ENCODE data around the gene HIPK2. TPM values are rescaled to one million over a fixed set of nuclear protein-coding genes. Genes with fewer than 3 reads are reported as not detected.

The HIPK2 gene
- total and polyA plus RNA-seq, 2 experiments from 2014 or later = 7.3 to 16.9 TPM

DNA sequence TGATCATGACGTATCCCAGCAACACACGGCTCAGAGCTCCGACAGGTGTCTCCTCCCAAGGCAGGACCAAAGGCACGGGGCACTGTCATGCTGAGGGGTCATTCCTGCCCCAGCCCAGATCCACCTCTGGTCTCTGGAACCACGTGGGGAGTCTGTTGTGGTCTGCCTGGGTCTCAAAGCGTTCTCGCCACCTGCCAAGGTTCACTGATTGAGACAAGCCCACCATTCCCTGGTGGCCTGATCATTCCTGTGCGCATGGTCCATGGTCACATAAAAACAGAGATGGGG is 83.5 kb downstream of the HIPK2 start:
- no peaks in the 10 kb centered on the region; the same call in 1 of the 2 replicates for H4K20me1 ChIP-seq (replicated peaks; ENCODE audit: insufficient read depth)
- Mint-ChIP-seq H3K9me3 (no peaks in the 10 kb centered on the region), H3K27ac (no peak overlapping the region), H3K36me3 (ENCODE audit: low read depth) (no peaks in the 10 kb centered on the region), H3K4me1 (peaks cover 20% of the 10 kb centered on the region), H3K27me3 (ENCODE audit: insufficient read depth, low read depth, poor library complexity) (peaks cover 2% of the 10 kb centered on the region), H3K4me3 (no peak overlapping the region)
- no peaks in the 10 kb centered on the region; the same call in 1 of the 2 replicates for H3K79me2 ChIP-seq (replicated peaks; ENCODE audit: insufficient read depth)
- no peak overlapping the region for H3K4me3 ChIP-seq
- H3K9me2 ChIP-seq (ENCODE audit: insufficient read depth) = no peaks in the 10 kb centered on the region
- H3K4me1 ChIP-seq (ENCODE audit: insufficient read depth) = no peaks in the 10 kb centered on the region
- no peak for TF ChIP-seq EZH2 (IDR thresholded peaks at IDR 0.05; ENCODE audit: low read depth, unreplicated experiment)
- TF ChIP-seq ZNF331 (CRISPR knock-in tag; IDR thresholded peaks at IDR 0.05; ENCODE audit: low read depth) = no peak
- no peak for TF ChIP-seq JUNB (IDR thresholded peaks at IDR 0.05; ENCODE audit: unreplicated experiment)
- no peak for TF ChIP-seq CREB1 (CRISPR knock-in tag; IDR thresholded peaks at IDR 0.05; ENCODE audit: low read depth)
- TF ChIP-seq NANOG (IDR thresholded peaks at IDR 0.05; ENCODE audit: borderline replicate concordance) = no peak
- no peak for TF ChIP-seq POLR2AphosphoS5 (IDR thresholded peaks at IDR 0.05; ENCODE audit: low read depth)
- TF ChIP-seq, protein P1, sequence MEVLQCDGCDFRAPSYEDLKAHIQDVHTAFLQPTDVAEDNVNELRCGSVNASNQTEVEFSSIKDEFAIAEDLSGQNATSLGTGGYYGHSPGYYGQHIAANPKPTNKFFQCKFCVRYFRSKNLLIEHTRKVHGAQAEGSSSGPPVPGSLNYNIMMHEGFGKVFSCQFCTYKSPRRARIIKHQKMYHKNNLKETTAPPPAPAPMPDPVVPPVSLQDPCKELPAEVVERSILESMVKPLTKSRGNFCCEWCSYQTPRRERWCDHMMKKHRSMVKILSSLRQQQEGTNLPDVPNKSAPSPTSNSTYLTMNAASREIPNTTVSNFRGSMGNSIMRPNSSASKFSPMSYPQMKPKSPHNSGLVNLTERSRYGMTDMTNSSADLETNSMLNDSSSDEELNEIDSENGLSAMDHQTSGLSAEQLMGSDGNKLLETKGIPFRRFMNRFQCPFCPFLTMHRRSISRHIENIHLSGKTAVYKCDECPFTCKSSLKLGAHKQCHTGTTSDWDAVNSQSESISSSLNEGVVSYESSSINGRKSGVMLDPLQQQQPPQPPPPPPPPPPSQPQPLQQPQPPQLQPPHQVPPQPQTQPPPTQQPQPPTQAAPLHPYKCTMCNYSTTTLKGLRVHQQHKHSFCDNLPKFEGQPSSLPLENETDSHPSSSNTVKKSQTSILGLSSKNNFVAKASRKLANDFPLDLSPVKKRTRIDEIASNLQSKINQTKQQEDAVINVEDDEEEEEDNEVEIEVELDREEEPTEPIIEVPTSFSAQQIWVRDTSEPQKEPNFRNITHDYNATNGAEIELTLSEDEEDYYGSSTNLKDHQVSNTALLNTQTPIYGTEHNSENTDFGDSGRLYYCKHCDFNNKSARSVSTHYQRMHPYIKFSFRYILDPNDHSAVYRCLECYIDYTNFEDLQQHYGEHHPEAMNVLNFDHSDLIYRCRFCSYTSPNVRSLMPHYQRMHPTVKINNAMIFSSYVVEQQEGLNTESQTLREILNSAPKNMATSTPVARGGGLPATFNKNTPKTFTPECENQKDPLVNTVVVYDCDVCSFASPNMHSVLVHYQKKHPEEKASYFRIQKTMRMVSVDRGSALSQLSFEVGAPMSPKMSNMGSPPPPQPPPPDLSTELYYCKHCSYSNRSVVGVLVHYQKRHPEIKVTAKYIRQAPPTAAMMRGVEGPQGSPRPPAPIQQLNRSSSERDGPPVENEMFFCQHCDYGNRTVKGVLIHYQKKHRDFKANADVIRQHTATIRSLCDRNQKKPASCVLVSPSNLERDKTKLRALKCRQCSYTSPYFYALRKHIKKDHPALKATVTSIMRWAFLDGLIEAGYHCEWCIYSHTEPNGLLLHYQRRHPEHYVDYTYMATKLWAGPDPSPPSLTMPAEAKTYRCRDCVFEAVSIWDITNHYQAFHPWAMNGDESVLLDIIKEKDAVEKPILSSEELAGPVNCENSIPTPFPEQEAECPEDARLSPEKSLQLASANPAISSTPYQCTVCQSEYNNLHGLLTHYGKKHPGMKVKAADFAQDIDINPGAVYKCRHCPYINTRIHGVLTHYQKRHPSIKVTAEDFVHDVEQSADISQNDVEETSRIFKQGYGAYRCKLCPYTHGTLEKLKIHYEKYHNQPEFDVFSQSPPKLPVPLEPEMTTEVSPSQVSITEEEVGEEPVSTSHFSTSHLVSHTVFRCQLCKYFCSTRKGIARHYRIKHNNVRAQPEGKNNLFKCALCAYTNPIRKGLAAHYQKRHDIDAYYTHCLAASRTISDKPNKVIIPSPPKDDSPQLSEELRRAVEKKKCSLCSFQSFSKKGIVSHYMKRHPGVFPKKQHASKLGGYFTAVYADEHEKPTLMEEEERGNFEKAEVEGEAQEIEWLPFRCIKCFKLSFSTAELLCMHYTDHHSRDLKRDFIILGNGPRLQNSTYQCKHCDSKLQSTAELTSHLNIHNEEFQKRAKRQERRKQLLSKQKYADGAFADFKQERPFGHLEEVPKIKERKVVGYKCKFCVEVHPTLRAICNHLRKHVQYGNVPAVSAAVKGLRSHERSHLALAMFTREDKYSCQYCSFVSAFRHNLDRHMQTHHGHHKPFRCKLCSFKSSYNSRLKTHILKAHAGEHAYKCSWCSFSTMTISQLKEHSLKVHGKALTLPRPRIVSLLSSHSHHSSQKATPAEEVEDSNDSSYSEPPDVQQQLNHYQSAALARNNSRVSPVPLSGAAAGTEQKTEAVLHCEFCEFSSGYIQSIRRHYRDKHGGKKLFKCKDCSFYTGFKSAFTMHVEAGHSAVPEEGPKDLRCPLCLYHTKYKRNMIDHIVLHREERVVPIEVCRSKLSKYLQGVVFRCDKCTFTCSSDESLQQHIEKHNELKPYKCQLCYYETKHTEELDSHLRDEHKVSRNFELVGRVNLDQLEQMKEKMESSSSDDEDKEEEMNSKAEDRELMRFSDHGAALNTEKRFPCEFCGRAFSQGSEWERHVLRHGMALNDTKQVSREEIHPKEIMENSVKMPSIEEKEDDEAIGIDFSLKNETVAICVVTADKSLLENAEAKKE (CRISPR knock-in tag; IDR thresholded peaks at IDR 0.05) = no peak
- no peak for TF ChIP-seq STAT1 (IDR thresholded peaks at IDR 0.05; ENCODE audit: unreplicated experiment)
- TF ChIP-seq ETS1 (IDR thresholded peaks at IDR 0.05) = no peak
- no peak for TF ChIP-seq REST (IDR thresholded peaks at IDR 0.05; ENCODE audit: unreplicated experiment)
- TF ChIP-seq, protein P2, sequence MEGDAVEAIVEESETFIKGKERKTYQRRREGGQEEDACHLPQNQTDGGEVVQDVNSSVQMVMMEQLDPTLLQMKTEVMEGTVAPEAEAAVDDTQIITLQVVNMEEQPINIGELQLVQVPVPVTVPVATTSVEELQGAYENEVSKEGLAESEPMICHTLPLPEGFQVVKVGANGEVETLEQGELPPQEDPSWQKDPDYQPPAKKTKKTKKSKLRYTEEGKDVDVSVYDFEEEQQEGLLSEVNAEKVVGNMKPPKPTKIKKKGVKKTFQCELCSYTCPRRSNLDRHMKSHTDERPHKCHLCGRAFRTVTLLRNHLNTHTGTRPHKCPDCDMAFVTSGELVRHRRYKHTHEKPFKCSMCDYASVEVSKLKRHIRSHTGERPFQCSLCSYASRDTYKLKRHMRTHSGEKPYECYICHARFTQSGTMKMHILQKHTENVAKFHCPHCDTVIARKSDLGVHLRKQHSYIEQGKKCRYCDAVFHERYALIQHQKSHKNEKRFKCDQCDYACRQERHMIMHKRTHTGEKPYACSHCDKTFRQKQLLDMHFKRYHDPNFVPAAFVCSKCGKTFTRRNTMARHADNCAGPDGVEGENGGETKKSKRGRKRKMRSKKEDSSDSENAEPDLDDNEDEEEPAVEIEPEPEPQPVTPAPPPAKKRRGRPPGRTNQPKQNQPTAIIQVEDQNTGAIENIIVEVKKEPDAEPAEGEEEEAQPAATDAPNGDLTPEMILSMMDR (conservative IDR thresholded peaks at IDR 0.05; ENCODE audit: low read depth in 2 of 2) = no peak
- TF ChIP-seq EZH2phosphoT487 (IDR thresholded peaks at IDR 0.05; ENCODE audit: unreplicated experiment) = no peak
- no peak for TF ChIP-seq ZNF114 (CRISPR knock-in tag; IDR thresholded peaks at IDR 0.05)
- no peaks in the 10 kb centered on the region for H3F3A ChIP-seq (replicated peaks; ENCODE audit: low read depth)
- no peak overlapping the region for H3K27ac ChIP-seq (ENCODE audit: low read depth)
- ATAC-seq (no peak), DNase-seq (ENCODE audit: low spot score) (no peak)
- H2AFZ ChIP-seq = no peak overlapping the region
- no peaks in the 10 kb centered on the region for H3K27me3 ChIP-seq (ENCODE audit: insufficient read depth)
- H3K36me3 ChIP-seq (ENCODE audit: insufficient read depth) = no peaks in the 10 kb centered on the region
- H3K4me2 ChIP-seq = no peak overlapping the region

All from GM23338 (cell line).